Mesothelial cell of epicardium (in vitro differentiated cells): ENCODE measurements around the gene TBC1D14. TPM values are rescaled to one million over a fixed set of nuclear protein-coding genes. Genes with fewer than 3 reads are reported as not detected.

Source experiments
- DNase-seq, 2 experiments: peaks; one replicate each; pipeline ENCODE4 v3.0.0; 2021; ENCODE audit warnings: low spot score in 2 of 2; ENCODE audit not compliant: unreplicated experiment in 2 of 2
- H3K27ac Mint-ChIP-seq: 2 replicates; pipeline ENCODE4 v1.8.0; 2021; ENCODE audit warnings: mixed read lengths
- H3K27me3 Mint-ChIP-seq: 2 replicates; pipeline ENCODE4 v1.8.0; 2021; ENCODE audit warnings: low read depth, mixed read lengths
- H3K36me3 Mint-ChIP-seq: 2 replicates; pipeline ENCODE4 v1.8.0; 2021; ENCODE audit warnings: mixed read lengths
- H3K4me1 Mint-ChIP-seq: 2 replicates; pipeline ENCODE4 v1.8.0; 2021; ENCODE audit warnings: mixed read lengths
- H3K4me3 Mint-ChIP-seq: 2 replicates; pipeline ENCODE4 v1.8.0; 2021; ENCODE audit warnings: mild to moderate bottlenecking, moderate library complexity, mixed read lengths
- H3K9me3 Mint-ChIP-seq: 2 replicates; pipeline ENCODE4 v1.8.0; 2021; ENCODE audit warnings: mixed read lengths
- total RNA-seq: library from RNA; stranded (reverse); gene quantifications from 3 replicates; pipeline ENCODE4 v1.2.1, GENCODE V29; 2021
- TF ChIP-seq, protein P1 (sequence below): fragments of 200-600 bp; sonication (generic); IDR thresholded peaks from one replicate; pipeline ENCODE4 v1.5.0; 2021; ENCODE audit warnings: antibody characterized with exemption; ENCODE audit not compliant: unreplicated experiment

Gene TBC1D14
- total RNA-seq, 1 donor from 2014 or later: 54.5 TPM

DNA sequence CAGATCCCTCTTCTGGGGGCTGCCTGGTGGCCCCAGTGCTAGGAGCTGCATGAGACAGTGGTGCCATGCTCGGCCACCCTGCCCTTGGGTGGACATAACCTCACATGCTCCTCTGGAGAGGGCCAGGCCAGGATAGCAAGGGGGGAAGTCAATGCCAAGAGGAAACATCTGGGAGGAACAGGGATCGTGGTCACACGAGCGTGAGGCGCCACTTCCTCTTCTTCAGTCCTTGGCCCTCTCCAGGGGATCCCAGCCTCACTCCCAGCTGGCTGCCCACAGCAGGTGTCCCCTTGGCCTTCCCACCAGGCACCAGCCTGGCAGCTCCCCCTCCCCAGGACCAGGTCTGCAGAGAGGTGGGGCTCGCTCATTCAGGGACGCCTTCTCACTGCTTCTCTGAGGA lies 28.6 kb downstream of the TBC1D14 start:
- Mint-ChIP-seq H3K4me1 (peaks cover 43% of the 10 kb centered on the region), H3K27me3 (no peaks in the 10 kb centered on the region), H3K4me3 (no peak overlapping the region), H3K27ac (no peak overlapping the region), H3K36me3 (peaks cover 11% of the 10 kb centered on the region), H3K9me3 (no peaks in the 10 kb centered on the region)
- no peak for DNase-seq
- TF ChIP-seq, protein P1, sequence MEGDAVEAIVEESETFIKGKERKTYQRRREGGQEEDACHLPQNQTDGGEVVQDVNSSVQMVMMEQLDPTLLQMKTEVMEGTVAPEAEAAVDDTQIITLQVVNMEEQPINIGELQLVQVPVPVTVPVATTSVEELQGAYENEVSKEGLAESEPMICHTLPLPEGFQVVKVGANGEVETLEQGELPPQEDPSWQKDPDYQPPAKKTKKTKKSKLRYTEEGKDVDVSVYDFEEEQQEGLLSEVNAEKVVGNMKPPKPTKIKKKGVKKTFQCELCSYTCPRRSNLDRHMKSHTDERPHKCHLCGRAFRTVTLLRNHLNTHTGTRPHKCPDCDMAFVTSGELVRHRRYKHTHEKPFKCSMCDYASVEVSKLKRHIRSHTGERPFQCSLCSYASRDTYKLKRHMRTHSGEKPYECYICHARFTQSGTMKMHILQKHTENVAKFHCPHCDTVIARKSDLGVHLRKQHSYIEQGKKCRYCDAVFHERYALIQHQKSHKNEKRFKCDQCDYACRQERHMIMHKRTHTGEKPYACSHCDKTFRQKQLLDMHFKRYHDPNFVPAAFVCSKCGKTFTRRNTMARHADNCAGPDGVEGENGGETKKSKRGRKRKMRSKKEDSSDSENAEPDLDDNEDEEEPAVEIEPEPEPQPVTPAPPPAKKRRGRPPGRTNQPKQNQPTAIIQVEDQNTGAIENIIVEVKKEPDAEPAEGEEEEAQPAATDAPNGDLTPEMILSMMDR: no peak

DNA sequence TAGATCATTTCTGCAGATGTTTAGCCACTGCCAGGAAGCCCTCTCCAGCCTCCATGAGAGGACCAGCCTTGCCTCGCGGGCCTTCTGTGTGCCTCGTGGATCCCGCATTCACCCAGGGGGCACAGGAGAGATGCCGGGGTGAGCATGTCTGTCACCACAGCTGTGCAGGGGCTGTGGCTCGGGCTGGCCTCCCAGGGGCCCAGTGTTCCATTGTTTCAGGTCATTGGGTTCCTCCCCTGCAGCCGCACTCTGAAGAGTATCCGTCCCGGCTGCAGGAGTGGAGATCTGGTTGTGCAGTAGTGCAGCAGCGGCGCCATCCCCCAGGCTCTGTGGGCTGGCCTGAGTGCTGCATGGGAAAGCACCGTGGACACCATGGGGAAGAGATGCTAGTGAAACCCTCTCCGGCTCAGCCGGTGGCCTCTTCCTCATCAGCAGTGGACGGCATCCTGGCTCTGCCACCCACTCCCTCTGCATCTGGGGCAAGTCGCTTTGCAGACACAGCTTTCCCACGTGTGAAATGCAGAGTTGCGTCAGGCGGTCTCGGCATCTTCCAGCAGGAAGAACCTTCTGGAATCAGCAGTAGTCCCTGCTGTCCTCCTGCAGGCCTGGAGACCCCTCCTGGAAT lies 29.1 kb downstream of the TBC1D14 start:
- TF ChIP-seq, protein P1: no peak
- H3K4me1 Mint-ChIP-seq: peaks cover 48% of the 10 kb centered on the region
- DNase-seq: no peak
- no peaks in the 10 kb centered on the region for H3K27me3 Mint-ChIP-seq
- no peaks in the 10 kb centered on the region for H3K9me3 Mint-ChIP-seq
- no peak overlapping the region for H3K27ac Mint-ChIP-seq
- peaks cover 6% of the 10 kb centered on the region for H3K36me3 Mint-ChIP-seq
- no peak overlapping the region for H3K4me3 Mint-ChIP-seq

DNA sequence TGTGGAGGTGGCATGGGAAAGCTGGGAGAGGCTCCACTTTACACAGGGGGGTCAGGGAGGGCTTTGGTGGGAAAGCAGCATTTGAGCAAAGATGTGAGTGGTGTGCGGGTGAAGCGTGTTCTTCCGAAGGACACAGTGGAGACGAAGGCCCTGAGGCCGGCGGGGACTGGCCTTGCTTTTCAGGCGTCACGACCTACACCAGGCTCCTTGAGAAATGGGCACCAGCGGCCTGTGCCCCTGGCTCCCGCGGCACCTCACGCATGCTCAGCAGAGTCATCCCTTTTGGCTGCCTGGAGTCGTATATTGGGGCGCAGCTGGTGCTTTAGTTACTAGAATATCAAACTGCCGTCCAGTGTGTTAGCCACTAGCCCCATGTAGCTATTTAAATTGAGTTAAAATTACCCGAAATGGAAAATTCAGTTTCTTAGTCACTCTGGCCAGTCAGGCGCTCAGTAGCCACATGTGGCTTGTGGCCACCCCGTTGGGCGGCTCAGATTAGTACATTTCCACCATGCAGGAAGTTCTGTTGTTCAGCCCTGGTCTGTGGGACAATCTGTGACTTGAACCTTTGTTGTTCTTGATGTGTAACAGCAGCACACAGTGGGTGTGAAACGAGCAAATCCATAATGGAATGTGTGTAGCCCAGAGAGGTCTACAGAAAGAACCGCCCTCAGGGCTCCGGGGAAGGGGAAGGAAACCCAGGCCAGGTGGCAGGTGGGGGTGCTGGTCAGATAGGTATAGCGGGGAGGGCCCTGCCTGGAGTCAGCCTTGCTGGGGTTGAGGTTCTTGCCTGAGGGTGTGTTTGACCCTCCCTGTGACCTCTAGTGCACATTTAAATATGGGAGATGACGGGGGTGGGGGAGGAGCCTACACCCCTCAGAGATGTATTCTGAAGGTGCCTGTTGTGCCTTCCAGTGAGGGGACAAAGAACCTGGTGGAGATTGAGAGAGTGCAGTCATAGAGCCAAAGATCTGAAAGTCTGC lies 30.4 kb downstream of the TBC1D14 start:
- H3K27ac Mint-ChIP-seq: peak overlapping the region; percentile 47

DNA sequence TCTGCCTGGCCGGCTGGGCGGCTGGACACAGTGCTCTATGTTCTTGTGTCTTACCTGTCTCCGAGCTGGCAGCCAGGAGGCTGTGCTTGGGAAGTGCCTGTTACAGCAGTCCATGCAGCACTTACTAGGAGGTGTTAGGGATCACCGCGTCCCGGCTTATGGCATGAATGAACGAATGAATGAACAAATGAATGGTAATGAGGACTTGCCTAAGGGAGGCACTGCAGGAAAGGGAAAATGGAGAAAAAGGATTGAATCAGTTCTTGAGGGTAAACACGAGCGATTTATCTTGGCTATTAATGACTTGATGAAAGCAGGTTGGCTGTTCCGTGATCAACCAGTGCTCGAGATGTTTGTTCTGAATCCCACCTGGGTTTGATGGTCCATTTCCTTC lies 31.1 kb downstream of the TBC1D14 start:
- Mint-ChIP-seq H3K9me3 (no peaks in the 10 kb centered on the region), H3K4me3 (no peak overlapping the region), H3K36me3 (peaks cover 2% of the 10 kb centered on the region), H3K4me1 (peaks cover 60% of the 10 kb centered on the region), H3K27me3 (no peaks in the 10 kb centered on the region), H3K27ac (peak overlapping the region; percentile 47)
- TF ChIP-seq, protein P1: no peak
- no peak for DNase-seq

More for the DNA sequence above, 30.4 kb downstream of the TBC1D14 start:
- Mint-ChIP-seq H3K9me3 (no peaks in the 10 kb centered on the region), H3K4me3 (no peak overlapping the region), H3K4me1 (peaks cover 59% of the 10 kb centered on the region), H3K36me3 (peaks cover 2% of the 10 kb centered on the region), H3K27me3 (no peaks in the 10 kb centered on the region)
- no peak for DNase-seq
- TF ChIP-seq, protein P1: no peak

DNA sequence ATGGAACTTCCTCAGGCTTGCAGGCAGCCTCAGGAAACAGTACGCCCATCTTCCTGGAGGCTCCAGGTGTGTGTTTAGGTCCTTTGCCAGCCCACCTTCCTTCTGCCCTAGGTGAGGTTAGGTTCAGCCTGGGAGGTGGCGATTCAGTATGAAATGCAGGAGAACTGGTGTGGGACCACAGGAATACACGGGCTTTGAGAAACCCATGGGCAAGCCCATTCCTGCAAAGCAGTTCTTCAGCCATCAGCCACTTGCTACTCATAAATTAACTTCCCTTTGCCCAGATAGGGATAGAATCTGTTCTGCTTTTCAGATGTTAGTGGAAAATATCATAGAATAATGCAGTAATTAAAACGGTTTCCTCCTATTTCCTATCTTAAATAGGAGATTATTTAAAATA lies 32.2 kb downstream of the TBC1D14 start:
- H3K36me3 Mint-ChIP-seq: no peaks in the 10 kb centered on the region
- TF ChIP-seq, protein P1: no peak
- no peak overlapping the region for H3K4me3 Mint-ChIP-seq
- DNase-seq: no peak
- H3K4me1 Mint-ChIP-seq: peaks cover 59% of the 10 kb centered on the region
- H3K9me3 Mint-ChIP-seq: no peaks in the 10 kb centered on the region
- H3K27ac Mint-ChIP-seq: peak overlapping the region; percentile 97
- H3K27me3 Mint-ChIP-seq: no peaks in the 10 kb centered on the region
